GM21576 (cell line): Measurements from ENCODE around the gene PRR7.
"Not testable (repeated sequence)": the region's sequence is repeated elsewhere in the genome, so short reads cannot be mapped to it uniquely, and the experiment has no call there.

Experiments used
- ATAC-seq: cut with Tn5 transposase; IDR thresholded peaks from one replicate; pipeline ENCODE4 v1.9.1; 2021; ENCODE audit warnings: mild to moderate bottlenecking, moderate library complexity; ENCODE audit not compliant: unreplicated experiment

Gene PRR7

GRCh38 chr5:177479774-177480173, 33.2 kb downstream of the PRR7 start:
- no peak for ATAC-seq

- no peak for ATAC-seq
Observed at GRCh38 chr5:177482359-177482795, 35.8 kb downstream of the PRR7 start.

- no peak for ATAC-seq
Observed at GRCh38 chr5:177483042-177483441, 36.4 kb downstream of the PRR7 start.

- no peak for ATAC-seq
Observed at GRCh38 chr5:177483994-177484901, 37.6 kb downstream of the PRR7 start.

- ATAC-seq: no peak
Observed at GRCh38 chr5:177484902-177485549, 38.4 kb downstream of the PRR7 start.

- not testable (repeated sequence) for ATAC-seq
Observed at GRCh38 chr5:177485753-177486152, 39.1 kb downstream of the PRR7 start.

- no peak for ATAC-seq
Observed at GRCh38 chr5:177486256-177486655, 39.6 kb downstream of the PRR7 start.

- ATAC-seq: no peak
Observed at GRCh38 chr5:177487144-177487543, 40.5 kb downstream of the PRR7 start.

GRCh38 chr5:177487975-177488374, 41.4 kb downstream of the PRR7 start:
- ATAC-seq: no peak

GRCh38 chr5:177489119-177489716, 42.6 kb downstream of the PRR7 start:
- no peak for ATAC-seq

- no peak for ATAC-seq
Observed at GRCh38 chr5:177490311-177490991, 43.8 kb downstream of the PRR7 start.

GRCh38 chr5:177490992-177491391, 44.4 kb downstream of the PRR7 start:
- no peak for ATAC-seq

- no peak for ATAC-seq
Observed at GRCh38 chr5:177491429-177491945, 44.9 kb downstream of the PRR7 start.

- ATAC-seq: no peak
Observed at GRCh38 chr5:177491983-177492746, 45.6 kb downstream of the PRR7 start.

GRCh38 chr5:177492841-177493240, 46.2 kb downstream of the PRR7 start:
- no peak for ATAC-seq

- no peak for ATAC-seq
Observed at GRCh38 chr5:177493795-177494345, 47.3 kb downstream of the PRR7 start.

GRCh38 chr5:177494346-177495195, 48.0 kb downstream of the PRR7 start:
- no peak for ATAC-seq

- ATAC-seq: no peak
Observed at GRCh38 chr5:177495243-177496060, 48.8 kb downstream of the PRR7 start.
